ENCODE data around the gene TCF20.

- TF ChIP-seq CTCF (IDR thresholded peaks at IDR 0.05; ENCODE audit: low read length) (peak; percentile 54), EZH2 (IDR thresholded peaks at IDR 0.05; ENCODE audit: borderline replicate concordance, low read length) (no peak)
These were observed 26.0 kb upstream of the TCF20 start for GRCh38 chr22:42296381-42296853.
